PC-3 (cell line): ENCODE data around the gene HSH2D. TPM values are rescaled to one million over a fixed set of nuclear protein-coding genes. Genes with fewer than 3 reads are reported as not detected.
A peak's percentile ranks its signal among the peaks of the same experiment; 100 is the strongest.

Source experiments
- ATAC-seq: fragments of 200-7000 bp; cut with Tn5 transposase; 2 replicates; pipeline ENCODE4 v1.9.1; 2020; ENCODE audit warnings: mild to moderate bottlenecking, moderate library complexity
- BruUV-seq: library from RNA; stranded (reverse); fragments of 400-500 nt; replicated peaks from 2 replicates; lab custom pipeline; 2021; lab: Mats Ljungman, UMichigan
- CTCF ChIA-PET: fragments of 300-600 bp; sonication (Branson Sonifier 250); formaldehyde crosslinking; loops from one replicate; lab custom pipeline; 2022; ENCODE audit warnings: antibody characterized with exemption; lab: Charles Lee
- POLR2A ChIA-PET: fragments of 300-600 bp; sonication (Branson Sonifier 250); formaldehyde crosslinking; loops from one replicate; lab custom pipeline; 2022; ENCODE audit warnings: antibody characterized with exemption; ENCODE audit not compliant: unreplicated experiment; lab: Charles Lee
- DNase-seq: peaks from one replicate; pipeline ENCODE4 v3.0.0-alpha.2; 2015
- H2AFZ ChIP-seq: fragments of 300-600 bp; sonication (generic); 2 replicates; pipeline ENCODE4 v1.6.0; 2016; ENCODE audit warnings: antibody characterized with exemption, low read length
- H3F3A ChIP-seq: fragments of 300-600 bp; sonication (generic); one replicate; pipeline ENCODE4 v1.6.0; 2017; ENCODE audit warnings: antibody characterized with exemption, low read length, control low read depth, mild to moderate bottlenecking; ENCODE audit not compliant: unreplicated experiment
- H3K27ac ChIP-seq: fragments of 300-600 bp; sonication (generic); 2 replicates; pipeline ENCODE4 v1.5.1; 2016; ENCODE audit warnings: mild to moderate bottlenecking, low read length
- H3K27me3 ChIP-seq: fragments of 300-600 bp; sonication (generic); 2 replicates; pipeline ENCODE4 v1.6.1; 2016; ENCODE audit warnings: low read length, mixed read lengths
- H3K36me3 ChIP-seq: fragments of 300-600 bp; sonication (generic); 2 replicates; pipeline ENCODE4 v1.6.1; 2016; ENCODE audit warnings: low read depth, mixed run types, low read length, mixed read lengths
- H3K4me1 ChIP-seq: fragments of 300-600 bp; sonication (generic); 2 replicates; pipeline ENCODE4 v1.5.1; 2016; ENCODE audit warnings: low read length; ENCODE audit not compliant: insufficient read depth
- H3K4me2 ChIP-seq: fragments of 300-600 bp; sonication (generic); 2 replicates; pipeline ENCODE4 v1.6.0; 2016; ENCODE audit warnings: low read length
- H3K4me3 ChIP-seq: fragments of 300-600 bp; sonication (generic); 2 replicates; pipeline ENCODE4 v1.5.1; 2016; ENCODE audit warnings: mild to moderate bottlenecking, low read length, mixed read lengths
- H3K79me2 ChIP-seq: fragments of 300-600 bp; sonication (generic); 2 replicates; pipeline ENCODE4 v1.6.1; 2017; ENCODE audit warnings: low read length, mixed read lengths
- H3K9ac ChIP-seq: fragments of 300-600 bp; sonication (generic); 2 replicates; pipeline ENCODE4 v1.6.0; 2016; ENCODE audit warnings: mild to moderate bottlenecking, low read length
- H3K9me2 ChIP-seq: fragments of 300-600 bp; sonication (generic); replicated peaks from 2 replicates; pipeline ENCODE4 v1.6.1; 2016; ENCODE audit warnings: mixed run types, low read length, mixed read lengths
- H3K9me3 ChIP-seq: fragments of 300-600 bp; sonication (generic); 2 replicates; pipeline ENCODE4 v1.6.1; 2016; ENCODE audit warnings: low read length, mixed read lengths
- H4K20me1 ChIP-seq: fragments of 300-600 bp; sonication (generic); 2 replicates; pipeline ENCODE4 v1.6.1; 2016; ENCODE audit warnings: low read length, mixed read lengths
- EZH2 ChIP-seq: fragments of 300-600 bp; sonication (generic); IDR thresholded peaks from one replicate; pipeline ENCODE4 v1.6.1; 2017; ENCODE audit warnings: antibody characterized with exemption, mild to moderate bottlenecking, low read length; ENCODE audit not compliant: unreplicated experiment
- EZH2phosphoT487 ChIP-seq: fragments of 300-600 bp; sonication (generic); IDR thresholded peaks from 2 replicates; pipeline ENCODE4 v1.6.1; 2018; ENCODE audit warnings: mild to moderate bottlenecking, antibody characterized with exemption, low read length, borderline replicate concordance
- intact Hi-C: fragments of 100-400 bp; cut with micrococcal nuclease; formaldehyde crosslinking; loops from 2 replicates; pipeline ENCODE4 v1.9.0; 2023
- total RNA-seq: library from RNA; depleted of rRNA; stranded (reverse); fragments of >200 nt; gene quantifications from 2 replicates; pipeline ENCODE4 v1.2.3, GENCODE V29; 2014
- TF ChIP-seq, protein P1 (sequence below): fragments of 300-600 bp; sonication (generic); conservative IDR thresholded peaks from 2 replicates; pipeline ENCODE4 v1.5.1; 2017; ENCODE audit warnings: antibody characterized with exemption, low read depth, mild to moderate bottlenecking, low read length

Gene HSH2D
- total RNA-seq, 1 experiment from 2014 or later = 14.5 TPM

DNA sequence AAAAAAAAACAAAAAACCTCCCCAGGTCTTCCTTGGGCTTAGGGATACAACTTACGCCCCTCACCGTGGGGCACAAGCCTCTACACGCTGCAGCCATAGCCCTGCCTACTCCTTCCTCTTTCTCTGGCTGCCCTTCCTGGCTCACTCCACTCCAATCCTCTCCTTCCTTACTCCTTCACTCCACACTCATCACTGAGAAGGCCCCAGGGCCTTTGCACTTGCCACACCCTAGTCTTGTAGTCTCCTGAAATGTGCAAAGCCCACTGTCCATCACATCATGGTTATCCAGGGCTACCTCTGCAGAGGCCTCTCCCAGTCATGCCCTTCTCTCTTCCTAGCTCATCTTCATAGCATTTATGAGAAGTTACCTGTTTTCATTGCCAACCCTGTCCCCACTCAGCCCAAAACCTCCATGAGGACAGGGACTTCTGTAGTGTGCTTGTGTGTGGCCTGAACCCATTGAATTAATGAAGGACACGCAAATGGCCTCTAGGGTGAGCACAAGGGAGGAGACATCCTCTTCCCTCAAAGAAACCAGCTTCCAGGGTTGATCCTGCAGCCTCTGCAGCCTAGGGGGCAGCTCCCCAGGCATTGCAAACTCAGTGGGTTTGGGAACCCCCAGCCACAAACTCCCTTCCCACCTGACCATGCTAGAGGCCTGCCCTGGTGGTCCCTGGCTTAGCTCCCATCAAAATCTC lies 7.9 kb upstream of the HSH2D start:
- Histone ChIP-seq H3K4me2 (no peak overlapping the region), H3K4me3 (no peak overlapping the region), H3K27me3 (no peaks in the 10 kb centered on the region), H2AFZ (no peak overlapping the region), H3K4me1 (no peaks in the 10 kb centered on the region), H4K20me1 (no peaks in the 10 kb centered on the region), H3K36me3 (peaks cover 26% of the 10 kb centered on the region), H3K9me3 (no peaks in the 10 kb centered on the region), H3K27ac (no peak overlapping the region), H3K79me2 (no peaks in the 10 kb centered on the region), H3K9me2 (no peaks in the 10 kb centered on the region), H3F3A (no peaks in the 10 kb centered on the region), H3K9ac (no peak overlapping the region)
- CTCF ChIA-PET = no interaction called here
- intact Hi-C loops = no loop called here
- TF ChIP-seq EZH2phosphoT487 (no peak), EZH2 (no peak)
- TF ChIP-seq, protein P1, sequence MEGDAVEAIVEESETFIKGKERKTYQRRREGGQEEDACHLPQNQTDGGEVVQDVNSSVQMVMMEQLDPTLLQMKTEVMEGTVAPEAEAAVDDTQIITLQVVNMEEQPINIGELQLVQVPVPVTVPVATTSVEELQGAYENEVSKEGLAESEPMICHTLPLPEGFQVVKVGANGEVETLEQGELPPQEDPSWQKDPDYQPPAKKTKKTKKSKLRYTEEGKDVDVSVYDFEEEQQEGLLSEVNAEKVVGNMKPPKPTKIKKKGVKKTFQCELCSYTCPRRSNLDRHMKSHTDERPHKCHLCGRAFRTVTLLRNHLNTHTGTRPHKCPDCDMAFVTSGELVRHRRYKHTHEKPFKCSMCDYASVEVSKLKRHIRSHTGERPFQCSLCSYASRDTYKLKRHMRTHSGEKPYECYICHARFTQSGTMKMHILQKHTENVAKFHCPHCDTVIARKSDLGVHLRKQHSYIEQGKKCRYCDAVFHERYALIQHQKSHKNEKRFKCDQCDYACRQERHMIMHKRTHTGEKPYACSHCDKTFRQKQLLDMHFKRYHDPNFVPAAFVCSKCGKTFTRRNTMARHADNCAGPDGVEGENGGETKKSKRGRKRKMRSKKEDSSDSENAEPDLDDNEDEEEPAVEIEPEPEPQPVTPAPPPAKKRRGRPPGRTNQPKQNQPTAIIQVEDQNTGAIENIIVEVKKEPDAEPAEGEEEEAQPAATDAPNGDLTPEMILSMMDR = peak; percentile 15; the same call in 1 of the 2 replicates
- ATAC-seq (no peak), DNase-seq (no peak)
- POLR2A ChIA-PET = no interaction called here
- BruUV-seq = no TSS peak

DNA sequence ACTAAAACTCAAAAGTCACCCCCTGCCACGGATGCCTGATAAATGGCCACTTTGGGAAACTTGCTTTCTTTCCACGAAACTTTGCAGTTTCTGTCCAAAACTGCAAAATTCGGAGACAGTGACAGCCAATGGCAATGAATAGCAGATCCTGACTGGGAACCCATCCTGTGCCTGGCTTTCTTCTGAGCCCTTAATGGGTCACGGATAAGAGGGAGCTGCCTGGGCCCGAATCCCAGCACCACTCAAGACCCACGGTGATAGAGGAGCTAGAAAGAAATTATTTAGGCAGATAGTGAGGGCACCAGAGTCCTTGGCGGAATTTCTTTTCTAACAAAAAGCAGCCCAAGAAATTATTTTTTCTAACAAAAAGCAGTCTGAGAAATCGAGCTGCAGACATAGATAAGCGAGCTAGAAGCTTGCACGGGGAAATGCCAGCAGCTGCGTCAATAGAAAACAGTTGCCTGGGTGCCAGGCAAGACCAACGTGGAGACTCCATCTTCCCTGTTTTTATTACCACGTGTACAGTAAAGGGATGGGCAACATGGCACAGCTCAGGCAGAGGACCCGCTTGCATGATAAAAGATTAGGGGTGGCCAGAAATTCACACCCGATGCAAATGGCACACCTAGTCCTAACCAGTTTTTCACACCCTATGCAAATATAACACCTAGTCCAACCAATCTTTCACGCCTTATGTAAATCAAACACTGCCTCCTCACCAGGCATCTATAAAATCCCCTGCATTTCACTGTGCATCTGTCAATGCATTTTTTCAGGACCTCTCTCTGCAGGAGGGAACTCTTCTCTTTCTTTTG lies 7.1 kb upstream of the HSH2D start:
- no peaks in the 10 kb centered on the region for H3F3A ChIP-seq
- no peaks in the 10 kb centered on the region for H3K9me3 ChIP-seq
- ChIA-PET POLR2A (no interaction called here), CTCF (no interaction called here)
- no peaks in the 10 kb centered on the region for H3K27me3 ChIP-seq
- H3K4me1 ChIP-seq = no peaks in the 10 kb centered on the region
- H3K79me2 ChIP-seq = no peaks in the 10 kb centered on the region
- ATAC-seq = no peak; the same call in 1 of the 2 replicates
- no peak overlapping the region for H3K4me3 ChIP-seq
- no peak overlapping the region for H3K4me2 ChIP-seq
- no peak overlapping the region for H3K9ac ChIP-seq
- H3K36me3 ChIP-seq = peaks cover 19% of the 10 kb centered on the region
- no peak overlapping the region for H3K27ac ChIP-seq
- TF ChIP-seq EZH2phosphoT487 (no peak), EZH2 (no peak)
- TF ChIP-seq, protein P1 = no peak
- BruUV-seq = TSS peak; percentile 6
- DNase-seq = no peak
- intact Hi-C loops = no loop called here
- no peak overlapping the region for H2AFZ ChIP-seq
- no peaks in the 10 kb centered on the region for H4K20me1 ChIP-seq
- no peaks in the 10 kb centered on the region for H3K9me2 ChIP-seq
